GM12878 (cell line): ENCODE data around the gene GET3. TPM values are rescaled to one million over a fixed set of nuclear protein-coding genes. Genes with fewer than 3 reads are reported as not detected.
A peak's percentile ranks its signal among the peaks of the same experiment; 100 is the strongest.

Experiments used
- BCL11A ChIP-seq: IDR thresholded peaks from 2 replicates; pipeline ENCODE4 v1.6.1; 2011; ENCODE audit warnings: low read depth, low read length
- BCL3 ChIP-seq: IDR thresholded peaks from 2 replicates; pipeline ENCODE4 v1.6.1; 2011; ENCODE audit warnings: borderline replicate concordance, low read depth, mild to moderate bottlenecking, moderate library complexity, low read length; ENCODE audit not compliant: insufficient read depth, poor library complexity, severe bottlenecking
- BRCA1 ChIP-seq: IDR thresholded peaks from 2 replicates; pipeline ENCODE4 v1.6.1; 2011; ENCODE audit warnings: low read depth, low read length, improper control_type of control experiment
- DPF2 ChIP-seq: fragments of 450-650 bp; IDR thresholded peaks from 2 replicates; pipeline ENCODE4 v1.6.1; 2017; ENCODE audit warnings: mild to moderate bottlenecking
- EP300 ChIP-seq, 2 experiments: fragments of 150-350 bp in 1 of 2; IDR thresholded peaks; 2 replicates each; pipeline ENCODE4 v1.6.1; 2011 to 2012; ENCODE audit warnings: low read depth in 2 of 2, low read length in 2 of 2, borderline replicate concordance in 1 of 2, improper control_type of control experiment in 1 of 2, inconsistent platforms in 1 of 2; ENCODE audit not compliant: control insufficient read depth in 1 of 2
- ETV6 ChIP-seq, 2 experiments: fragments of 450-650 bp in 1 of 2; IDR thresholded peaks in 1 of 2; conservative IDR thresholded peaks in 1 of 2; 2 replicates each; pipeline ENCODE4 v1.6.1; 2014; ENCODE audit warnings: antibody characterized with exemption in 1 of 2, borderline replicate concordance in 1 of 2, low read depth in 1 of 2, mild to moderate bottlenecking in 1 of 2, moderate library complexity in 1 of 2
- JUND ChIP-seq: IDR thresholded peaks from 2 replicates; pipeline ENCODE4 v1.6.1; 2012; ENCODE audit warnings: low read depth, mild to moderate bottlenecking, low read length, improper control_type of control experiment, moderate library complexity
- MLLT1 ChIP-seq: fragments of 450-650 bp; IDR thresholded peaks from 2 replicates; pipeline ENCODE4 v1.6.1; 2016; ENCODE audit warnings: mild to moderate bottlenecking
- MTA2 ChIP-seq: fragments of 450-650 bp; IDR thresholded peaks from 2 replicates; pipeline ENCODE4 v1.6.1; 2016; ENCODE audit warnings: low read depth, mild to moderate bottlenecking, moderate library complexity
- MYC ChIP-seq: IDR thresholded peaks from 2 replicates; pipeline ENCODE4 v1.6.1; 2011; ENCODE audit warnings: mild to moderate bottlenecking, low read length, moderate library complexity, inconsistent platforms; ENCODE audit not compliant: insufficient read depth, insufficient replicate concordance, insufficient read length, severe bottlenecking
- NFXL1 ChIP-seq: fragments of 450-650 bp; IDR thresholded peaks from 2 replicates; pipeline ENCODE4 v1.6.1; 2017; ENCODE audit warnings: antibody characterized with exemption, mild to moderate bottlenecking, borderline replicate concordance
- NRF1 ChIP-seq: conservative IDR thresholded peaks from 2 replicates; pipeline ENCODE4 v1.6.1; 2011; ENCODE audit warnings: mild to moderate bottlenecking, low read depth, low read length, improper control_type of control experiment
- PBX3 ChIP-seq: IDR thresholded peaks from 2 replicates; pipeline ENCODE4 v1.6.1; 2011; ENCODE audit warnings: mild to moderate bottlenecking, low read depth, low read length, moderate library complexity; ENCODE audit not compliant: insufficient replicate concordance
- PKNOX1 ChIP-seq: fragments of 450-650 bp; IDR thresholded peaks from 2 replicates; pipeline ENCODE4 v1.6.1; 2016; ENCODE audit warnings: mild to moderate bottlenecking
- SKIL ChIP-seq: fragments of 450-650 bp; IDR thresholded peaks from 2 replicates; pipeline ENCODE4 v1.6.1; 2017; ENCODE audit warnings: mild to moderate bottlenecking, low read depth, inconsistent platforms; ENCODE audit not compliant: poor library complexity, severe bottlenecking
- SMC3 ChIP-seq: IDR thresholded peaks from 2 replicates; pipeline ENCODE4 v1.6.1; 2011; ENCODE audit warnings: low read length, improper control_type of control experiment, borderline replicate concordance
- SP1 ChIP-seq: IDR thresholded peaks from one replicate; pipeline ENCODE4 v1.6.1; 2011; ENCODE audit warnings: low read depth, low read length
- TARDBP ChIP-seq: IDR thresholded peaks from 2 replicates; pipeline ENCODE4 v1.6.1; 2016; ENCODE audit warnings: borderline replicate concordance
- TCF12 ChIP-seq: IDR thresholded peaks from 2 replicates; pipeline ENCODE4 v1.6.1; 2011; ENCODE audit warnings: low read depth, mild to moderate bottlenecking, low read length
- ZNF217 ChIP-seq: fragments of 450-650 bp; IDR thresholded peaks from 2 replicates; pipeline ENCODE4 v1.6.1; 2017; ENCODE audit warnings: antibody characterized with exemption, mild to moderate bottlenecking
- polyA plus RNA-seq, 11 experiments: library from polyadenylated mRNA; depleted of rRNA in 4 of 11; unstranded in 6 of 11; stranded (reverse) in 5 of 11; fragments of >200 nt; fragmentation: Nextera tagmentation in 4 of 11; fragmentation: Illumina TruSeq in 1 of 11; extraction: Ambion mirVana in 4 of 11; extraction: Trizol in 1 of 11; gene quantifications; 1 replicate in 1 of 11; 2 replicates in 10 of 11; pipeline versions ENCODE4 v1.2.1 to v1.2.3, GENCODE V29; 2011 to 2016; ENCODE audit warnings: inconsistent platforms in 2 of 11, missing spikeins in 2 of 11, low read depth in 1 of 11
- total RNA-seq, 4 experiments: library from RNA; depleted of rRNA in 3 of 4; stranded (reverse); fragments of >200 nt in 3 of 4; fragmentation: Illumina TruSeq in 1 of 4; extraction: Trizol in 1 of 4; gene quantifications; 2 replicates each; pipeline versions ENCODE4 v1.2.1 to v1.2.3, GENCODE V29; 2013 to 2021

The GET3 gene
- total and polyA plus RNA-seq, 10 of the 15 experiments (the other 5 are each of a cell fraction or from before 2014, with no cell fraction given): 14.5 to 144 (median 97.2) TPM

- TF ChIP-seq SKIL (no peak), MTA2 (no peak), TARDBP (no peak; the same call in 1 of the 2 replicates), PKNOX1 (no peak; the same call in 1 of the 2 replicates), SMC3 (no peak; the same call in 1 of the 2 replicates), JUND (no peak), BCL3 (peak; percentile 91), EP300 (IDR thresholded peaks at IDR 0.05; ENCODE audit: borderline replicate concordance in 1 of 2, control insufficient read depth in 1 of 2, low read depth in 2 of 2, low read length in 2 of 2) (peak; percentile 29 to 57; a peak in 3 of 4 replicates), BCL11A (peak; percentile 81), MLLT1 (peak; percentile 12), NRF1 (peak; percentile 65), DPF2 (peak; percentile 98), MYC (peak; percentile 55), ZNF217 (peak; percentile 87; the same call in 1 of the 2 replicates), PBX3 (peak; percentile 24), NFXL1 (no peak), TCF12 (peak; percentile 68; the same call in 1 of the 2 replicates), ETV6 (conservative IDR thresholded peaks at IDR 0.05 in 1 of 2, IDR thresholded peaks at IDR 0.05 in 1 of 2; ENCODE audit: borderline replicate concordance in 1 of 2, low read depth in 1 of 2) (no peak), BRCA1 (0 out of 2 replicates have a peak, but pooled peaks have one; percentile 27), SP1 (peak; percentile 11)
These were observed 56.2 kb downstream of the GET3 start (continued) for GRCh38 chr19:12793290-12794195.
